HEK293 (cell line): Measurements from ENCODE around the gene MAPT.

Experiments used
- ZNF354C ChIP-seq: fragments of 450-650 bp; formaldehyde crosslinking; IDR thresholded peaks from 2 replicates; pipeline ENCODE4 v1.5.1; 2016; ENCODE audit warnings: missing biosample characterization, missing genetic modification characterization, low read depth, borderline replicate concordance
- ZNF426 ChIP-seq: fragments of 450-650 bp; formaldehyde crosslinking; IDR thresholded peaks from 2 replicates; pipeline ENCODE4 v1.5.1; 2017; ENCODE audit warnings: missing biosample characterization, missing genetic modification characterization, mild to moderate bottlenecking, inconsistent platforms, moderate library complexity
- ZNF514 ChIP-seq: fragments of 450-650 bp; formaldehyde crosslinking; IDR thresholded peaks from 2 replicates; pipeline ENCODE4 v1.5.1; 2016; ENCODE audit warnings: missing biosample characterization, missing genetic modification characterization
- ZNF558 ChIP-seq: fragments of 450-650 bp; formaldehyde crosslinking; IDR thresholded peaks from 2 replicates; pipeline ENCODE4 v1.5.1; 2016; ENCODE audit warnings: missing biosample characterization, missing genetic modification characterization
- TF ChIP-seq, protein P1 (sequence below): IDR thresholded peaks from 2 replicates; pipeline ENCODE4 v1.6.1; 2011; ENCODE audit warnings: mild to moderate bottlenecking, low read depth, low read length, borderline replicate concordance

MAPT gene

DNA sequence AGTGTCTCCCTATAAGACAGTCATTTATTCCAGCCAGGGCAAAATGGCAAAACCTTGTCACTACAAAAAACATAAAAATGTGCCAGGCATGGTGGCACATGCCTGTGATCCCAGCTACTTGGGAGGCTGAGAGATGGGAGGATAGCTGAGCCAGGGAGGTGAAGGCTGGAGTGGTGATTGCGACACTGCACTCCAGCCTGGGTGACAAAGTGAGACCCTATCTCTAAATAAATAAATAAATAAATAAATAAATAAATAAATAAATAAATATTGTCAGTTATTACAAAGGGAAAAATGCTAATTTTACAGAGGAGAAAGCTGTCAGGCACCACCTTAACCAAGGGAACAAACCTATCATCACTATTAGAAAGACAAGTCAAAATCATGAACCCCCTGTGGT is 180.2 kb downstream of the MAPT start (continued):
- TF ChIP-seq, protein P1, sequence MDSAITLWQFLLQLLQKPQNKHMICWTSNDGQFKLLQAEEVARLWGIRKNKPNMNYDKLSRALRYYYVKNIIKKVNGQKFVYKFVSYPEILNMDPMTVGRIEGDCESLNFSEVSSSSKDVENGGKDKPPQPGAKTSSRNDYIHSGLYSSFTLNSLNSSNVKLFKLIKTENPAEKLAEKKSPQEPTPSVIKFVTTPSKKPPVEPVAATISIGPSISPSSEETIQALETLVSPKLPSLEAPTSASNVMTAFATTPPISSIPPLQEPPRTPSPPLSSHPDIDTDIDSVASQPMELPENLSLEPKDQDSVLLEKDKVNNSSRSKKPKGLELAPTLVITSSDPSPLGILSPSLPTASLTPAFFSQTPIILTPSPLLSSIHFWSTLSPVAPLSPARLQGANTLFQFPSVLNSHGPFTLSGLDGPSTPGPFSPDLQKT = no peak
- peak; percentile 85 for TF ChIP-seq ZNF558 (tag by site-specific recombination)
- TF ChIP-seq ZNF354C (tag by site-specific recombination) = peak; percentile 93; the same call in 1 of the 2 replicates
- peak; percentile 91 for TF ChIP-seq ZNF426
- TF ChIP-seq ZNF514 = 0 out of 2 replicates have a peak, but pooled peaks have one; percentile 30
- TF ChIP-seq, all 188 proteins: peak for 43
